NCI-H1930 (cell line): Measurements from ENCODE around the gene FLT1.

ENCODE experiments used
- DNase-seq, 2 experiments: peaks; one replicate each; lab custom pipeline; 2025; lab: John Stamatoyannopoulos, UW

FLT1 gene

GRCh38 chr13:28346154-28346553 is 148.8 kb downstream of the FLT1 start:
- DNase-seq = no peak

GRCh38 chr13:28344163-28344562 is 150.8 kb downstream of the FLT1 start:
- DNase-seq = no peak

GRCh38 chr13:28342251-28342650 is 152.7 kb downstream of the FLT1 start:
- DNase-seq = no peak

- DNase-seq = no peak
These were observed 154.6 kb downstream of the FLT1 start for GRCh38 chr13:28340272-28340793.

GRCh38 chr13:28339419-28339818 is 155.5 kb downstream of the FLT1 start:
- DNase-seq = no peak

GRCh38 chr13:28338742-28339141 is 156.2 kb downstream of the FLT1 start:
- no peak for DNase-seq

- no peak for DNase-seq
These were observed 156.8 kb downstream of the FLT1 start for GRCh38 chr13:28338006-28338574.

GRCh38 chr13:28337166-28338005 is 157.5 kb downstream of the FLT1 start:
- DNase-seq = no peak

GRCh38 chr13:28336193-28336657 is 158.7 kb downstream of the FLT1 start:
- DNase-seq = no peak

GRCh38 chr13:28333204-28333881 is 161.6 kb downstream of the FLT1 start:
- no peak for DNase-seq

- DNase-seq = no peak
These were observed 165.4 kb downstream of the FLT1 start for GRCh38 chr13:28329395-28330158.

GRCh38 chr13:28328271-28328607 is 166.7 kb downstream of the FLT1 start:
- DNase-seq = no peak

- DNase-seq = no peak
These were observed 167.3 kb downstream of the FLT1 start for GRCh38 chr13:28327373-28328270.

- no peak for DNase-seq
These were observed 168.9 kb downstream of the FLT1 start for GRCh38 chr13:28326056-28326455.

GRCh38 chr13:28325022-28325421 is 169.9 kb downstream of the FLT1 start:
- DNase-seq = no peak

- peak; percentile 33 to 47 for DNase-seq
These were observed 170.6 kb downstream of the FLT1 start for GRCh38 chr13:28324181-28324789.

GRCh38 chr13:28322256-28322905 is 172.5 kb downstream of the FLT1 start:
- no peak for DNase-seq

- peak in 1 of 2 experiments; percentile 72 for DNase-seq
These were observed 173.2 kb downstream of the FLT1 start for GRCh38 chr13:28321756-28322155.

GRCh38 chr13:28320884-28321574 is 173.9 kb downstream of the FLT1 start:
- peak; percentile 74 to 78 for DNase-seq
